Measurements from ENCODE around the gene ARL4A. TPM values are rescaled to one million over a fixed set of nuclear protein-coding genes. Genes with fewer than 3 reads are reported as not detected.
"Not testable (repeated sequence)": the region's sequence is repeated elsewhere in the genome, so short reads cannot be mapped to it uniquely, and the experiment has no call there.

Gene ARL4A
- total and polyA plus RNA-seq, 9 donors: 4.6 to 32.2 (median 10.4) TPM

GRCh38 chr7:12686234-12686890 is 1.1 kb upstream of the ARL4A start:
- DNase-seq: peak; percentile 79 to 94 (median 89)
- Histone ChIP-seq H3K27ac (peak overlapping the region; percentile 60 to 77), H3K36me3 (no peaks in the 10 kb centered on the region), H3K9me3 (no peaks in the 10 kb centered on the region), H3K27me3 (no peaks in the 10 kb centered on the region), H3K4me3 (peak overlapping the region; percentile 81), H3K4me1 (ENCODE audit: insufficient read depth) (no peaks in the 10 kb centered on the region)
- intact Hi-C loops (cut with DNase I): loop anchor here in 1 of 4 donors (10.0 kb wide), 1 partner anchor 578 kb away; no protein-coding TSS in a partner anchor
- TF ChIP-seq POLR2A (IDR thresholded peaks at IDR 0.05) (no peak), EP300 (IDR thresholded peaks at IDR 0.05) (no peak), CTCF (IDR thresholded peaks at IDR 0.05) (peak; percentile 61 to 96 (median 94))
- WGBS, 3 donors: 2 to 4% (median 2%) methylated on average over 35 to 54 of the region's 54 CpGs

- intact Hi-C loops (cut with DNase I): loop anchor here in 1 of 4 donors (10.0 kb wide), 1 partner anchor 577 kb away; no protein-coding TSS in a partner anchor
- Histone ChIP-seq H3K4me3 (peak overlapping the region; percentile 81), H3K9me3 (no peaks in the 10 kb centered on the region), H3K27me3 (no peaks in the 10 kb centered on the region), H3K27ac (no peak overlapping the region), H3K36me3 (no peaks in the 10 kb centered on the region), H3K4me1 (ENCODE audit: insufficient read depth) (no peaks in the 10 kb centered on the region)
- no peak for DNase-seq
- WGBS, 3 donors: 12 to 24% (median 13%) methylated on average over 12 of the region's 12 CpGs
- TF ChIP-seq EP300 (IDR thresholded peaks at IDR 0.05): no peak
- no peak for TF ChIP-seq POLR2A (IDR thresholded peaks at IDR 0.05)
Observed at GRCh38 chr7:12687718-12688171, 312 bp downstream of the ARL4A start.

GRCh38 chr7:12688485-12689170 is 1.2 kb downstream of the ARL4A start:
- not testable (repeated sequence) for DNase-seq
- 88 to 92% (median 89%) methylated on average over 3 of the region's 3 CpGs for WGBS, 3 donors

GRCh38 chr7:12689451-12689850 is 2.0 kb downstream of the ARL4A start:
- TF ChIP-seq CTCF (IDR thresholded peaks at IDR 0.05): no peak
- TF ChIP-seq EP300 (IDR thresholded peaks at IDR 0.05): no peak
- no peak for TF ChIP-seq POLR2A (IDR thresholded peaks at IDR 0.05)
- Histone ChIP-seq H3K4me1 (ENCODE audit: insufficient read depth) (no peaks in the 10 kb centered on the region), H3K9me3 (no peaks in the 10 kb centered on the region), H3K27me3 (no peaks in the 10 kb centered on the region), H3K27ac (no peak overlapping the region), H3K36me3 (no peaks in the 10 kb centered on the region), H3K4me3 (peak overlapping the region; percentile 24)
- no peak for DNase-seq
- intact Hi-C loops (cut with DNase I): loop anchor here in 1 of 4 donors (10.0 kb wide), 1 partner anchor 575 kb away; no protein-coding TSS in a partner anchor
- 75 to 83% (median 77%) methylated on average over 2 of the region's 2 CpGs for WGBS, 3 donors

More at GRCh38 chr7:12688485-12689170, 1.2 kb downstream of the ARL4A start:
- H3K4me1 ChIP-seq (ENCODE audit: insufficient read depth); H3K36me3 ChIP-seq; H3K9me3 ChIP-seq; H3K27ac ChIP-seq; H3K27me3 ChIP-seq: not testable (repeated sequence)
- intact Hi-C loops (cut with DNase I): loop anchor here in 1 of 4 donors (10.0 kb wide), 1 partner anchor 576 kb away; no protein-coding TSS in a partner anchor
- peak overlapping the region; percentile 81 for H3K4me3 ChIP-seq

- no peaks in the 10 kb centered on the region for H3K36me3 ChIP-seq
- no peak for TF ChIP-seq CTCF (IDR thresholded peaks at IDR 0.05)
- TF ChIP-seq POLR2A (IDR thresholded peaks at IDR 0.05): no peak
- TF ChIP-seq EP300 (IDR thresholded peaks at IDR 0.05): no peak
- no peak for DNase-seq
- H3K9me3 ChIP-seq: no peaks in the 10 kb centered on the region
- peak overlapping the region; percentile 9 for H3K4me3 ChIP-seq
- H3K27ac ChIP-seq: no peak overlapping the region
- no peaks in the 10 kb centered on the region for H3K4me1 ChIP-seq (ENCODE audit: insufficient read depth)
- no peaks in the 10 kb centered on the region for H3K27me3 ChIP-seq
- whole genome bisulfite sequencing, 3 donors: 87 to 93% (median 89%) methylated on average over 1 of the region's 1 CpG
- intact Hi-C loops (cut with DNase I): no loop called here
Observed at GRCh38 chr7:12690041-12690878, 2.8 kb downstream of the ARL4A start.

GRCh38 chr7:12691388-12691787 is 4.0 kb downstream of the ARL4A start:
- intact Hi-C loops (cut with DNase I); DNase-seq; H3K9me3 ChIP-seq; H3K4me3 ChIP-seq; H3K36me3 ChIP-seq; H3K4me1 ChIP-seq (ENCODE audit: insufficient read depth); H3K27ac ChIP-seq; H3K27me3 ChIP-seq: not testable (repeated sequence)
- WGBS, 3 donors: 96% methylated on average over 3 of the region's 3 CpGs
